Hepatocyte (in vitro differentiated cells): ENCODE data around the gene PARP4.

Experiments used
- CTCF ChIP-seq: fragments of 200-600 bp; sonication (generic); IDR thresholded peaks from 2 replicates; pipeline ENCODE4 v1.5.1; 2016; ENCODE audit warnings: antibody characterized with exemption, mild to moderate bottlenecking; ENCODE audit not compliant: poor library complexity
- EZH2 ChIP-seq: fragments of 200-600 bp; sonication (generic); IDR thresholded peaks from 2 replicates; pipeline ENCODE4 v1.6.1; 2016; ENCODE audit warnings: antibody characterized with exemption, mild to moderate bottlenecking, borderline replicate concordance
- EZH2phosphoT487 ChIP-seq: fragments of 200-600 bp; sonication (generic); IDR thresholded peaks from one replicate; pipeline ENCODE4 v1.6.1; 2018; ENCODE audit warnings: antibody characterized with exemption, mild to moderate bottlenecking, low read depth, moderate library complexity; ENCODE audit not compliant: unreplicated experiment, severe bottlenecking

GRCh38 chr13:24511019-24511815 is 1.4 kb downstream of the PARP4 start:
- TF ChIP-seq CTCF = no peak
- no peak for TF ChIP-seq EZH2
- TF ChIP-seq EZH2phosphoT487 = no peak
